Effector memory CD8-positive, alpha-beta T cell (primary cell): ENCODE measurements around the gene EEF1G.
"Not testable (repeated sequence)": the region's sequence is repeated elsewhere in the genome, so short reads cannot be mapped to it uniquely, and the experiment has no call there.

Experiments used
- ATAC-seq: fragments of 150-1000 bp; cut with Tn5 transposase; replicated peaks from 2 replicates; pipeline ENCODE4 v1.10.0; 2021; ENCODE audit warnings: mild to moderate bottlenecking, moderate library complexity
- DNase-seq, 3 experiments: peaks; one replicate each; pipeline ENCODE4 v3.0.0; 2021
- H3K27ac Mint-ChIP-seq, 2 donors: one replicate each; pipeline ENCODE4 v1.8.0; 2022; ENCODE audit warnings: mild to moderate bottlenecking in 2 of 2, mixed read lengths in 2 of 2, moderate library complexity in 2 of 2
- H3K27me3 Mint-ChIP-seq, 2 donors: one replicate each; pipeline ENCODE4 v1.8.0; 2022; ENCODE audit warnings: mixed read lengths in 2 of 2
- H3K36me3 Mint-ChIP-seq: one replicate; pipeline ENCODE4 v1.8.0; 2022; ENCODE audit warnings: mild to moderate bottlenecking, moderate library complexity, mixed read lengths; ENCODE audit not compliant: insufficient read depth
- H3K4me1 Mint-ChIP-seq, 2 donors: one replicate each; pipeline ENCODE4 v1.8.0; 2022; ENCODE audit warnings: low read depth in 2 of 2, mixed read lengths in 2 of 2
- H3K4me3 Mint-ChIP-seq, 2 donors: one replicate each; pipeline ENCODE4 v1.8.0; 2022; ENCODE audit warnings: mild to moderate bottlenecking in 2 of 2, mixed read lengths in 2 of 2, moderate library complexity in 2 of 2
- H3K9me3 Mint-ChIP-seq, 2 donors: one replicate each; pipeline ENCODE4 v1.8.0; 2022; ENCODE audit warnings: mixed read lengths in 2 of 2

The EEF1G gene

DNA sequence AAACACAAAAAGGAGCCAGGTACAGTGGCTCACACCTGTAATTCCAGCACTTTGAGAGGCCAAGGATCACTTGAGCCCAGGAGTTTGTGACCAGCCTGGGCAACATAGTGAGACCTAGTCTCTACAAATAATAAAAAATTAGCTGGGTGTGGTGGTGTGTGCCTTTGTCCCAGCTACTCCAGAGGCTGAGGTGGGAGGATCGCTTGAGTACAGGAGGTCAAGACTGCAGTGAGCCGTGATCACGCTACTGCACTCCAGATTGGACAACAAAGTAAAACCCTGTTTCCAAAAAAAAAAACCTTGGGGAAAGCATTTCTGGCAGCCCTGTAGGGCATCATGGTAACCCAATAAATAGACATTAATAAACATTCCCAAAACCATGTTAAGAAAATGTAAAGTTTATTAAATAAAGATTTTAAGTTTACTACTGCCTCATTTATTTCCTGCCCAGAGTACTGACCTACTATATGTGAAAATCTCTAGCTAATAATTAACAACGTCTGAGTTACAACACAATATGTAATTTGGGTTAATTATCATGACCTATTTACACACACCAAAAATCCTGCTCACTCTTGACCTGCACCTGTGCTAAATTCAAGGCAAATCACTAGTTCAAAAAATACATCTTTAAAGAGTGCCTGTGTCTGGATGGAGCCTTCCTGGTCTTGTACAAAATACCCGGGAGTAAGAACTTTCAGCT lies 8.4 kb downstream of the EEF1G start:
- H3K36me3 Mint-ChIP-seq = peaks cover 85% of the 10 kb centered on the region
- H3K4me1 Mint-ChIP-seq = peaks cover 19 to 30% of the 10 kb centered on the region in 2 donors
- H3K27ac Mint-ChIP-seq = no peak overlapping the region
- ATAC-seq = no peak
- no peaks in the 10 kb centered on the region for H3K9me3 Mint-ChIP-seq
- no peak overlapping the region for H3K4me3 Mint-ChIP-seq
- DNase-seq = no peak
- H3K27me3 Mint-ChIP-seq = no peaks in the 10 kb centered on the region

DNA sequence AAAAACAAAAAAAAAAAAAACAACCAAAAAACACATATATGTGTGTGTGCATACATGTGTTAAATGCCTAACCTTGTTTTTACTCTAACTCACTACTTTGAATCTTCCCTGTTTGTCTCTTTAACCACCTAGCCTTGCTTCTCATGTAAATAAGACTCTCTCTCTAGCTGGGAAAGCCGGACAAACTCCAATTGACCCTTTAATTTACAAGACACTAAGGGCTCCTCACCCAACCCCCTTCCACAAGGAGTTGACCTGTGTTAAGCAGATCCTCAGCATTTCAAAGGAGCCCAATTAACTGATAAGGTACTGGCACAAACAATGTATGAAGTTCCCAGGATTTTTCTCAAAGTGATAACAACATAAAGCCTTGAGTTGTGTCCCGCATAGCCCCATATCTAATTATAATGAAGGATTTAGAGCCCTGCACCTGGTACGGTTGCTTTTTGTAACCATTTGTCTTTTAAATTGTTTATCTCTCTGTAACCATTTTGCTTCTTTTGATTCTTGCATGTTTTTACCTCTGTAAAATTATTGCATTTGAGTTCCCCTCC lies 11.9 kb downstream of the EEF1G start:
- H3K4me3 Mint-ChIP-seq, H3K27me3 Mint-ChIP-seq, ATAC-seq, H3K9me3 Mint-ChIP-seq, DNase-seq: not testable (repeated sequence)
- Mint-ChIP-seq H3K4me1 (peaks cover 36 to 45% of the 10 kb centered on the region in 2 donors), H3K27ac (peak overlapping the region; percentile 32 to 51), H3K36me3 (peaks cover 84% of the 10 kb centered on the region)

DNA sequence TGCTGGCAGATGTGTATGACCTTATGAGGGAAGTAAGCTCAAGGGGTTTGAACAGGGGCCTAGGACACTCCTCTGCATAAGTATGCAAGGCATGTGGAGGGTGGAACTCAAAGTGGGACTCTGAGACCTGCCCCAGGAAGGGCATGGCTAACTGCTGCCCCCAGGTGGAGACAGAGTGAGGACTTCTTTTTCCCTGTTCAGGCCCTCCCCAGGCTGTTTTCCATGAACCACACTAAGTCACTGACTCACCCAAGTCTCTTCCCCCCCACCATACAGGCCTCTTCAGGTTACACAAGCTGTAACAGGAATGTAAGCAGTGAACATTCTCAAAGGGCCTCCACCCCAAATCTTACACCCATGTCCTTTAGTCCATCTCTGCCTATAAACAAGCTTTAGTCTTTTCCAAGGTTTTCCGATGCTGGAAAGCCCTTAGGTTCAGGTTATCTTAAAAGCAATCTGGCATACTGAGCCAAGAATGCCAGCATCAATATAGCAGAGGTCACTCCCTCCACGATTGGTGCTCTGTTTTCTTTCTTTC lies 13.1 kb downstream of the EEF1G start:
- Mint-ChIP-seq H3K27ac (peak overlapping the region in 1 of 2 donors; percentile 32), H3K4me3 (no peak overlapping the region), H3K9me3 (no peaks in the 10 kb centered on the region), H3K27me3 (no peaks in the 10 kb centered on the region), H3K4me1 (peaks cover 46 to 47% of the 10 kb centered on the region in 2 donors), H3K36me3 (peaks cover 84% of the 10 kb centered on the region)
- ATAC-seq (peak; percentile 4), DNase-seq (peak; percentile 71 to 77 (median 77))

DNA sequence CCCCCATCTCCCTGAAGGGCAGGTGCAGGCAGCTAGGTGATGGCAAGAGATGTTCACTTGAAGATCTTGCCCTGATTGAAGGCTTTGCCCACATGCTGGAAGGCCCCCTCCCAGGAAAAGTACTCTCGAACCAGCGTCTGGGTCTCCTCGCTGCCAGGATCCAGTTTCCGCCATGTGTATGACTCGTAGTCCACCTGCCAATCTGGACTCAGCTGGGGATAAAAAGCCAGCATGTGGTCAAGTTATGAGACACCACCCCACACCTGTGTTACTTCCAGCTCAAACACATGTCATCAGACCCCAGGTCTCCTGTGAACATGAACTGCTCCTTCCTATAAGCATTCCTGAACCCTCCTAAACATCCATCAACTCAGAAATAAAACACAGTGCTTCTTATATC lies 14.1 kb downstream of the EEF1G start:
- Mint-ChIP-seq H3K4me3 (peak overlapping the region; percentile 23 to 85), H3K36me3 (peaks cover 85% of the 10 kb centered on the region), H3K27ac (peak overlapping the region; percentile 93 to 100), H3K4me1 (peaks cover 55 to 56% of the 10 kb centered on the region in 2 donors)
- not testable (repeated sequence) for H3K27me3 Mint-ChIP-seq, ATAC-seq, H3K9me3 Mint-ChIP-seq, DNase-seq

DNA sequence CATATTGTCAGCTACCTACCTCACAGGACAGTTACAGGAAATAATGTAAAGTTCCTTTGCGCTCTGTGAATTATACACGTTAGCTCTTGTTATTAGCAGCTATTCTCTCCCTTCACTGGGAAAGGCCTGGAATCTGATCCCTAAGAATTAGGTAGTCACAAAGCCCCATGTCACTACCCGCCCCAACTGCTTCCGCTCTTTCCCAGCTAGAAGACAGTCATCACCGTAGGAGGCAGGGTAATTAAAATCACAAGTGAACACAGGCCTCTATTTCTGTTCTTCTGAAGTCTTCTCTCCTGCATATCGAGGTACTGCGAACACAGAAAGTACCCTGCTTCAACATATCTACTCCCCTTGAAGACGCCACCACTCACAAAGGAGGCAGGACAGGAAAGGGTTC lies 14.5 kb downstream of the EEF1G start:
- peaks cover 59 to 60% of the 10 kb centered on the region in 2 donors for H3K4me1 Mint-ChIP-seq
- H3K36me3 Mint-ChIP-seq = peaks cover 85% of the 10 kb centered on the region
- H3K27ac Mint-ChIP-seq = peak overlapping the region; percentile 93 to 100
- no peaks in the 10 kb centered on the region for H3K27me3 Mint-ChIP-seq
- peak overlapping the region; percentile 83 to 85 for H3K4me3 Mint-ChIP-seq
- H3K9me3 Mint-ChIP-seq = no peaks in the 10 kb centered on the region
- DNase-seq (no peak), ATAC-seq (no peak)

DNA sequence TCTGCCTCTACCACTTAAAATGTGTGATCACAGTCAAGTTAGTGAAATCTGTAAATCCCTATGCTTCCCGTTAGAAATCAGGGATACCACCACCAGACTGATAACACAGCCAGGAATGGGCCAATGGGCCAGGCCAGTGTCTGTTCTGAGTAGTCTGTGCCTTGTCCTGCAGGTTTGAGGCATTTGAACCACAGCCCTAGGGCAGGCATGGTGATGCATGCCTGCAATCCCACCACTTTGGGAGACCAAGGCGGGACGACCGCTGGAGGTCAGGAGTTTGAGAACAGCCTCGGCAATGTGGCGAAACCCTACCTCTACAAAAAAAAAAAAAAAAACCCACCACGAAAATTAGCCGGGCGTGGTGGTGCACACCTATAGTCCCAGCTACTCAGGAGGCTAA lies 15.0 kb downstream of the EEF1G start:
- Mint-ChIP-seq H3K27me3 (no peaks in the 10 kb centered on the region), H3K27ac (peak overlapping the region; percentile 93 to 100), H3K9me3 (no peaks in the 10 kb centered on the region), H3K36me3 (peaks cover 85% of the 10 kb centered on the region), H3K4me3 (peak overlapping the region; percentile 83 to 85), H3K4me1 (peaks cover 64 to 66% of the 10 kb centered on the region in 2 donors)
- DNase-seq (no peak), ATAC-seq (no peak)

DNA sequence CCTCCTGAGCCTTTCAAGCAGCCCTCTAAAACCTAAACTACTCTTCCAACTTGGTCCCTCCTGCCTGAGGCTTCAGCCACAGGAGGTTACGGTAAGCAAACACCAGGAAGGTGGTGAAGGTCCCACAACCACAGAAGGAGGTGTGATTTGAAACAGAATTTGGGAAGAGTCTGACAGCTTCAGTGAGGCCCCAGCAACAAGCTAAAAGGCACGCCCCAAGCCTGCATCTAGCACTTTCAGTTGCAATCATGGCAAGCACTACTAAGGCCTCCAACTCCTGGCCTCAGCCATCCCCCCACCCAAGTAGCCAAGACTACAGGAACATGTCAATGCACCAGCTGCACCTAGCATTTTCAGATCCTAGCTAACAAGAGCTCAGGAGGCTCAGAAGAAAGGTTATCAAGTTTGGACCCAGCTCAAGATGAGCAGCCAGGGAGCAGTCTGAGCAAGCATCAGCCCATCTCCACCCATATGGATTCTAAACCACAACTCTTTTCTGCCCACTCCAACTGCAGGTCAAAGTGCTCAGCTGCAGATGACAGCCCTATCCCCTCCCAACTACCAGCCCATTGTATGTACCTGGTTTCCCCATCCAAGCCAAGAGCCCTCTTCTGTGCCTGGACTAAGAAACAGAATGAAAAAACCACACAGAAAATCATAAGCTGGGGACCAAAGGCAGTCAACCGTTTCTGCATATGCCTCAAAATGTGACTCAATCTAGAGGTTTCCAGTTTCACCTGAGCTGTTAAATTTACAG lies 16.6 kb downstream of the EEF1G start:
- Mint-ChIP-seq H3K4me3 (peak overlapping the region; percentile 83 to 85), H3K9me3 (no peaks in the 10 kb centered on the region), H3K27ac (peak overlapping the region; percentile 93 to 100), H3K4me1 (peaks cover 78 to 82% of the 10 kb centered on the region in 2 donors), H3K36me3 (peaks cover 98% of the 10 kb centered on the region), H3K27me3 (no peaks in the 10 kb centered on the region)
- ATAC-seq (peak; percentile 18), DNase-seq (peak in 2 of 3 experiments; percentile 56 to 60)

DNA sequence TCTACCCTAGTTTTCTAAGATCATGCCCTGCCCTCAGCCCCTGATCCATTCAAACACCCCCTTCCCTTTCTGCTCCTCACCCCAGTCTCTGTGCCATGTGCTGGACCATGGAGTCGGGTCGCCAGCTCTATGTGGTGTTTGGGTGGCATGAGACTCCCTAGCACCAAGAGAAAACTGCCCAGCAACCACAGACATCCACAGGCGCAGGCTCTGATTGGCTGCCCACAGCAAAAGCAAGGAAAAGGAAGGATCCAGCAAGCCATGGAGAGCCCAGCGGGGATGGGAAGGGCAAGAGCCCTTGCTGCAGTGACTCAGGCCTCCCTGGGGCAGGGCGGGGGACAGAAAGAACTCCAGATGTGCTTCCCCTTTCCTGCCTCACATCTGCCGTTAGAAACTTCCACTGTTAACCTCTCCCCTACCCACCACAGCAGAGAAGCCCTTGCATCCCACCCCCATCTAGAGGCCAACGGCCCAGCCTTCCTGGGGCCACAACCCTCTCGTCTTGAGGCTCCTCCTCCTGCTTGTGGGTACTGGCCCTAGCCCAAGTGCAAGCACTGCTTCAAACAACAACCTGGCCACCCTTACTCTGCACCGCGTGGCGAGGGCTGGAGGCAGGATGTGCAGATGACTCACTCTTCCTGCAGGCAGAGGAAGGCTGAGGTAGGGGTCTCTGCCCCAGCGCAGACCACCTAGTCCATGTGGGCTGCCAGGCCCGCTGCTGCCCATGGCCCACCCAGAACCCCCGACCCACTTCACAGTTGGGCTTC lies 17.4 kb downstream of the EEF1G start:
- peak overlapping the region; percentile 83 to 85 for H3K4me3 Mint-ChIP-seq
- peaks cover 80 to 87% of the 10 kb centered on the region in 2 donors for H3K4me1 Mint-ChIP-seq
- ATAC-seq = peak; percentile 57
- no peaks in the 10 kb centered on the region for H3K27me3 Mint-ChIP-seq
- peak; percentile 83 to 85 (median 84) for DNase-seq
- peaks cover 98% of the 10 kb centered on the region for H3K36me3 Mint-ChIP-seq
- no peaks in the 10 kb centered on the region for H3K9me3 Mint-ChIP-seq
- peak overlapping the region; percentile 93 to 100 for H3K27ac Mint-ChIP-seq

DNA sequence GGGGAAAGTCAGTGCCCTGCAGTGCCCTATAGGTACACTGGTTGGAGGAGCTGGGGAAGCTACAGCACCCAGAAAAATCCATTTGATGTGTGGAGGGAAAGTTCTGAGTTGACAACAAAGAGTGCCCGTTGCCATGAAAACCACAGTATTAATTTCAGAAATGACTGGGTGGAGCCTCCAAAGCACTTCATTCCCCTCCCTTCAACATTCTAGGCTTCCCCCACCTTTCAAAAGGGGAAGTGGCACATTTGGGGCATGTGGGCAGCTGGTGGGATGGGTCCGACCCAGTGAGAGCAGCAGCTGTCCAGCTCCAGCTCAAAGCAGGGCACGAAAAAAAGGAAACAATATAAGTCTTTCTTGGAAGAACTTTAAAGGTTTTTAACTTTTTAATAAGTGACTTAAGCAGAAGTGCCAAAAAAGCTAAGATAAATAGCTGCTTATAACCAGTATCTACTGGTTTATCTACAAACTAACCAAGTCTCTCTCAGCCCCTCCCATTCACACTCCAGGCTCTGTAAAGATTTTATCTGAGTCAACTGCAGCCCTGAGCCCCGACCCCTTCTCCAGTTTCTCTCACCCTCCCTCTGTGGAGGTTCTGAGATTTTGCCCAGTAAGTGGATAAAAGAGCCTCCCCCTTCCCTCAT lies 18.1 kb downstream of the EEF1G start:
- Mint-ChIP-seq H3K4me1 (peaks cover 82 to 87% of the 10 kb centered on the region in 2 donors), H3K27ac (peak overlapping the region; percentile 93 to 100), H3K4me3 (peak overlapping the region; percentile 83 to 85), H3K36me3 (peaks cover 97% of the 10 kb centered on the region), H3K9me3 (no peaks in the 10 kb centered on the region), H3K27me3 (no peaks in the 10 kb centered on the region)
- peak; percentile 45 for ATAC-seq
- peak; percentile 71 to 78 (median 74) for DNase-seq

DNA sequence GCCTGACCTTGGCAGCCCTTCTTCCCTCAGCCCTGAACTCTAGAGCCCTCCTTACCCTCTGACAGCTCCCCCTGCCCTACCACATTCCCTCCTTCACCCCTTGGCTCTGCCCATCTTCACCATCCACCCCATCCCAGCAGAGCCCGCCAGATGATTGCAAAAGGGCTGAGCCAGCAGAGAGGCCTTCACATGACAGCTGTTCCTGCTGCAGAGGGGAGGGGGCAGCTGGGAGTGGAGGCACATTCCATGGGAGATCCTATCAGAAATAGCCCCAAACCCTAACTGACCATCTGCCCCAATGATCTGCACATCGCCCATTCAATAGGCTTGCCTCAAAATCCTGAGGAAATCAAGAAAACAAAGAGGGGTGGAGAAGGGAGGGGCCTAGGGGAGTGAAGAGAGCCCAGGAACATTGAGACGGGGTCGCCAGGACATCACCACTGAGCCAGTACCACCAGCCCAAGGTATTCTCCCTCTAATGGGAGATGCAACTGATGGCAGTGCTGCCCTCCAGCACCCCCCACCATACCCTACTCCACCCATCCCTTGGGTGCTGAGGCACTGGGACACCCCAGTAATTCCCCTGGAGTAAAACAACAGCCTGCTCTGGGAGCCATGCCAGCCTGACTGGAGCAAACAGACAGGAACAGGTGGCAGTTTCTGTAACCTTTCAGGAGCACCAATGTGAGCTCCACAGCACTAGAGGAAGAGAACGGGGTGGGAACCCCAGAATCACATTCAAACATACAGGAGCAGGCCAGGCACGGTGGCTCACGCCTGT lies 19.1 kb downstream of the EEF1G start:
- Mint-ChIP-seq H3K4me3 (peak overlapping the region; percentile 83 to 85), H3K9me3 (no peaks in the 10 kb centered on the region), H3K27ac (peak overlapping the region; percentile 93 to 100), H3K27me3 (no peaks in the 10 kb centered on the region), H3K4me1 (peaks cover 78 to 84% of the 10 kb centered on the region in 2 donors), H3K36me3 (peaks cover 87% of the 10 kb centered on the region)
- DNase-seq (no peak), ATAC-seq (no peak)

DNA sequence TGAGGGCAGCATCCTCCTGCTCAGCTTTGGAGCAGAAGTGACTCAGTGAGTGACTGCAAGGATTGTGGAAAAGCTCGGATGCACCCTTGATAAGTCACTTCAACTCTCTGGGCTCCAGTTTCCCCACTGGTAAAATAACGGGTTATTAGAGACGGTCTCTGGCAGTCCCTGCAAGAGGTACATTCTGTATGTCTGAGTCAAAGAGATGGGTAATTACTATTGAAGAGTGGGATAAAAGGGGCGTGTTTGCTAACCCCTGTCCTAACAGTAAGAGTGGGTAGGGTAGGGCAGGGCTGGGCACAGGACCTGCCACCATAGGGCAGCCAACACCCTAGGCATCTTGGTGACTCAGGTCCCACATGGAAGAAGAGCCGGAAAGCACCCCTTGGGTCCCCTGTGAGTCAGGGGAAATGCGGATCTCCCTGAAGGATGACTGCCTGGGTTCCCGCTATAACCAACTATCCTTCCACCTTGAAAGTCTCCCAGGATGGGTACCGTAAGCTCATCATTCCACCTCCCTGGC lies 19.8 kb downstream of the EEF1G start:
- no peak for ATAC-seq
- H3K4me3 Mint-ChIP-seq = peak overlapping the region; percentile 83 to 85
- no peaks in the 10 kb centered on the region for H3K27me3 Mint-ChIP-seq
- no peaks in the 10 kb centered on the region for H3K9me3 Mint-ChIP-seq
- H3K27ac Mint-ChIP-seq = peak overlapping the region; percentile 93 to 100
- H3K4me1 Mint-ChIP-seq = peaks cover 73 to 80% of the 10 kb centered on the region in 2 donors
- no peak for DNase-seq
- peaks cover 81% of the 10 kb centered on the region for H3K36me3 Mint-ChIP-seq
